NCI-H2107 treated with DMSO at 0.1 percent for 48 hours (cell line): Measurements from ENCODE around the gene KRTAP12-1.

ENCODE experiments used
- DNase-seq: peaks from one replicate; lab custom pipeline; 2025; ENCODE audit not compliant: unreplicated experiment; lab: John Stamatoyannopoulos, UW

Gene KRTAP12-1

GRCh38 chr21:44711327-44712202 lies 29.6 kb upstream of the KRTAP12-1 start, which contains the start of gene TSPEAR:
TSPEAR (minus strand) TSS chr21:44711572; CDS start chr21:44711514, 58 bp downstream.
- peak; percentile 67 for DNase-seq

GRCh38 chr21:44710756-44711326 lies 28.9 kb upstream of the KRTAP12-1 start:
- DNase-seq, result peak; percentile 95

GRCh38 chr21:44710294-44710665 lies 28.3 kb upstream of the KRTAP12-1 start:
- no peak for DNase-seq

GRCh38 chr21:44709426-44710293 lies 27.7 kb upstream of the KRTAP12-1 start:
- DNase-seq, result peak; percentile 60

GRCh38 chr21:44708866-44709425 lies 27.0 kb upstream of the KRTAP12-1 start:
- DNase-seq, result no peak

GRCh38 chr21:44708213-44708865 lies 26.4 kb upstream of the KRTAP12-1 start:
- DNase-seq, result no peak

- DNase-seq, result no peak
Observed at GRCh38 chr21:44706706-44707581, 25.0 kb upstream of the KRTAP12-1 start.

- DNase-seq, result no peak
Observed at GRCh38 chr21:44706026-44706705, 24.2 kb upstream of the KRTAP12-1 start.

GRCh38 chr21:44704636-44705001 lies 22.7 kb upstream of the KRTAP12-1 start:
- no peak for DNase-seq

GRCh38 chr21:44703731-44704635 lies 22.0 kb upstream of the KRTAP12-1 start:
- DNase-seq, result no peak

GRCh38 chr21:44702973-44703730 lies 21.2 kb upstream of the KRTAP12-1 start:
- DNase-seq, result peak; percentile 90

GRCh38 chr21:44702111-44702972 lies 20.4 kb upstream of the KRTAP12-1 start:
- DNase-seq, result peak; percentile 67

- no peak for DNase-seq
Observed at GRCh38 chr21:44701541-44701940, 19.6 kb upstream of the KRTAP12-1 start.

GRCh38 chr21:44701023-44701400 lies 19.0 kb upstream of the KRTAP12-1 start:
- DNase-seq, result no peak

- DNase-seq, result no peak
Observed at GRCh38 chr21:44700101-44701022, 18.4 kb upstream of the KRTAP12-1 start.
